Upper lobe of right lung (tissue), 1 donor: ENCODE measurements around the gene METTL8. TPM values are rescaled to one million over a fixed set of nuclear protein-coding genes. Genes with fewer than 3 reads are reported as not detected.

ENCODE experiments used
- ATAC-seq: fragments of 200-7000 bp; cut with Tn5 transposase; one replicate; pipeline ENCODE4 v1.9.1; 2020; ENCODE audit warnings: mild to moderate bottlenecking, moderate library complexity
- DNase-seq: peaks from one replicate; pipeline ENCODE4 v3.0.0-alpha.2; 2020
- H3K27ac ChIP-seq: fragments of 200-600 bp; one replicate; pipeline ENCODE4 v1.8.0; 2022
- H3K27me3 ChIP-seq: fragments of 200-600 bp; one replicate; pipeline ENCODE4 v1.8.0; 2022; ENCODE audit warnings: mild to moderate bottlenecking
- H3K36me3 ChIP-seq: fragments of 200-600 bp; one replicate; pipeline ENCODE4 v1.8.0; 2022
- H3K4me1 ChIP-seq: fragments of 200-600 bp; one replicate; pipeline ENCODE4 v1.8.0; 2022
- H3K4me3 ChIP-seq: fragments of 200-600 bp; one replicate; pipeline ENCODE4 v1.8.0; 2022; ENCODE audit warnings: mild to moderate bottlenecking
- H3K9me3 ChIP-seq: fragments of 200-600 bp; one replicate; pipeline ENCODE4 v1.8.0; 2022
- CTCF ChIP-seq: fragments of 200-600 bp; IDR thresholded peaks from one replicate; pipeline ENCODE4 v1.8.0; 2022; ENCODE audit warnings: antibody characterized with exemption
- intact Hi-C: fragments of 100-400 bp; cut with DNase I; formaldehyde crosslinking; loops from one replicate; pipeline ENCODE4 v1.11.0; 2022
- total RNA-seq: library from RNA; stranded (reverse); fragmentation: NEBNext Ultra II Directional; extraction: Animal tissue kit (Norgen Biotek cat#: 25700); gene quantifications from one replicate; pipeline ENCODE4 v1.2.1, GENCODE V29; 2021
- donor health status: DM: no; HTN: yes; CAD: no; lungs with severe emphysema.

METTL8 gene
- total RNA-seq, 1 donor from 2014 or later, result 18.2 TPM

DNA sequence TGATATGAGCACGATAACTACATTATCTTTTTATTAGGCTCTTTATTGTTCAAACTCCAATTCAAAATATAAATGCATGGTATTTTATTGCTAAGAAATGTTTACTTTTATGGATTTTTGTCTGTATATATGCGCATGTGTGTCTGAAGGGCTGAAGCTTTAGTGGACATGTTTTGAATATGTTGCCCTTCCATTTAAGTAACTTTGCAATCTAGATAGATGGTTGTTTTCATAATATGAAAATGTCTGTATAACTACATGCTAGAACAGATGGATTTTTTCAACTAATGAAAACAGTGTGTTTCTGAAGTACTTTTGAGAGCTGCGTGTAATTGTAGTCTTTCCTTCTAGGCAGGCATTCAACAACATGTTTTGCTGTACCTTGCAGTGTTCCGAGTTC is 19.0 kb upstream of the METTL8 start:
- Histone ChIP-seq H3K27me3 (no peaks in the 10 kb centered on the region), H3K4me1 (no peaks in the 10 kb centered on the region), H3K36me3 (peaks cover 71% of the 10 kb centered on the region), H3K9me3 (no peaks in the 10 kb centered on the region), H3K27ac (no peak overlapping the region), H3K4me3 (no peak overlapping the region)
- intact Hi-C loops, result no loop called here
- DNase-seq, result no peak
- TF ChIP-seq CTCF, result no peak
- no peak for ATAC-seq

DNA sequence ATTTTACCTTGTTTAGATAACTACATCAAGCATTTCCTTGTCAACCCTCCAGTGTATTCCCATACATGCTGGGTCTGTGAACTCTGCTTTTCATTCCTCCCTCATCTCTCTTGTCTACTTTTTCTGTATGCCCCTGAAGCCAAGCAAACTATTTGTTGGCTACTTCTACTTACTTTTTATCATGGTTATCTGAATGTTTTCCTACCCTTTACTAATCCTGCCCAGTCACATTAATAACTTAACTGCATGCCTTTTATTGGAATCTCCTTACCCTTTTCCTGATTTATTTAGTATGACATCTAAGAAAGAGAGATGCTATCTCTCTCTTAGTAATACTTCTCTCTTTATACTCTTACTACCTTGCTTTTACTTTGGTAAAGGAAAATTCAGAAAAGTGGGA is 17.3 kb upstream of the METTL8 start:
- Histone ChIP-seq H3K27ac (no peak overlapping the region), H3K9me3 (no peaks in the 10 kb centered on the region), H3K4me3 (no peak overlapping the region), H3K36me3 (peaks cover 78% of the 10 kb centered on the region), H3K4me1 (no peaks in the 10 kb centered on the region), H3K27me3 (no peaks in the 10 kb centered on the region)
- no peak for ATAC-seq
- intact Hi-C loops, result no loop called here
- TF ChIP-seq CTCF, result no peak
- no peak for DNase-seq

GRCh38 chr2:171447675-171448074 is 13.9 kb upstream of the METTL8 start:
- H3K27me3 ChIP-seq, result no peaks in the 10 kb centered on the region
- no peaks in the 10 kb centered on the region for H3K9me3 ChIP-seq
- ATAC-seq, result no peak
- H3K27ac ChIP-seq, result no peak overlapping the region
- no peak for DNase-seq
- no peaks in the 10 kb centered on the region for H3K4me1 ChIP-seq
- intact Hi-C loops, result no loop called here
- no peak for TF ChIP-seq CTCF
- peaks cover 85% of the 10 kb centered on the region for H3K36me3 ChIP-seq
- H3K4me3 ChIP-seq, result no peak overlapping the region

GRCh38 chr2:171441470-171441869 is 7.7 kb upstream of the METTL8 start:
- Histone ChIP-seq H3K4me1 (no peaks in the 10 kb centered on the region), H3K36me3 (peaks cover 81% of the 10 kb centered on the region), H3K27me3 (no peaks in the 10 kb centered on the region), H3K9me3 (no peaks in the 10 kb centered on the region), H3K27ac (no peak overlapping the region), H3K4me3 (no peak overlapping the region)
- TF ChIP-seq CTCF, result no peak
- intact Hi-C loops, result no loop called here
- no peak for ATAC-seq
- DNase-seq, result no peak

GRCh38 chr2:171436307-171436706 is 2.5 kb upstream of the METTL8 start:
- no peak overlapping the region for H3K27ac ChIP-seq
- H3K27me3 ChIP-seq, result no peaks in the 10 kb centered on the region
- H3K4me3 ChIP-seq, result no peak overlapping the region
- ATAC-seq (no peak), DNase-seq (no peak)
- H3K4me1 ChIP-seq, result peaks cover 12% of the 10 kb centered on the region
- intact Hi-C loops, result no loop called here
- no peaks in the 10 kb centered on the region for H3K9me3 ChIP-seq
- peaks cover 43% of the 10 kb centered on the region for H3K36me3 ChIP-seq
- no peak for TF ChIP-seq CTCF
